Activated T-helper 1 cell treated with anti-CD3 and anti-CD28 coated beads, Interleukin-2, amount 50 U/mL, for 16 hours (primary cell): Measurements from ENCODE around the gene CD8A.

Experiments used
- DNase-seq, 2 donors: peaks; one replicate each; pipeline ENCODE4 v3.0.0-alpha.2; 2020; ENCODE audit warnings: low read depth in 1 of 2, low spot score in 1 of 2

Gene CD8A

GRCh38 chr2:86809481-86810121 lies 18.9 kb upstream of the CD8A start:
- DNase-seq = no peak

- DNase-seq = peak; percentile 81
These were observed 17.8 kb upstream of the CD8A start for GRCh38 chr2:86808315-86809161.

- no peak for DNase-seq
These were observed 17.0 kb upstream of the CD8A start for GRCh38 chr2:86807468-86808275.

GRCh38 chr2:86807133-86807467 lies 16.4 kb upstream of the CD8A start:
- DNase-seq = no peak

GRCh38 chr2:86806059-86806857 lies 15.5 kb upstream of the CD8A start:
- DNase-seq = no peak

- DNase-seq = no peak
These were observed 10.3 kb upstream of the CD8A start for GRCh38 chr2:86800856-86801567.

GRCh38 chr2:86794861-86795260 lies 4.1 kb upstream of the CD8A start:
- no peak for DNase-seq

- no peak for DNase-seq
These were observed 3.0 kb upstream of the CD8A start for GRCh38 chr2:86793752-86794151.

GRCh38 chr2:86791573-86791972 lies 860 bp upstream of the CD8A start:
- DNase-seq = no peak

GRCh38 chr2:86790134-86790675 lies 508 bp downstream of the CD8A start:
- no peak for DNase-seq

GRCh38 chr2:86789687-86790133 lies 1.0 kb downstream of the CD8A start:
- DNase-seq = no peak

GRCh38 chr2:86788881-86789686 lies 1.6 kb downstream of the CD8A start:
- DNase-seq = no peak

- DNase-seq = no peak
These were observed 2.5 kb downstream of the CD8A start for GRCh38 chr2:86788165-86788564.

GRCh38 chr2:86787736-86788135 lies 3.0 kb downstream of the CD8A start:
- DNase-seq = no peak

GRCh38 chr2:86786001-86786536 lies 4.6 kb downstream of the CD8A start:
- no peak for DNase-seq

GRCh38 chr2:86785456-86785855 lies 5.3 kb downstream of the CD8A start:
- no peak for DNase-seq

GRCh38 chr2:86783615-86784339 lies 6.9 kb downstream of the CD8A start:
- no peak for DNase-seq

- DNase-seq = no peak
These were observed 8.0 kb downstream of the CD8A start for GRCh38 chr2:86782748-86783147.
